Hindlimb muscle (tissue), 1 donor: ENCODE data around the gene COLEC12. TPM values are rescaled to one million over a fixed set of nuclear protein-coding genes. Genes with fewer than 3 reads are reported as not detected.

Experiments used
- DNase-seq: peaks from one replicate; pipeline ENCODE4 v3.0.0-alpha.2; 2013
- polyA plus RNA-seq: library from polyadenylated mRNA; unstranded; fragments of 120-200 nt; gene quantifications from one replicate; pipeline ENCODE4 v1.2.1, GENCODE V29; 2013; ENCODE audit not compliant: insufficient read length

COLEC12 gene
- polyA plus RNA-seq, 1 donor: 45.0 TPM

DNA sequence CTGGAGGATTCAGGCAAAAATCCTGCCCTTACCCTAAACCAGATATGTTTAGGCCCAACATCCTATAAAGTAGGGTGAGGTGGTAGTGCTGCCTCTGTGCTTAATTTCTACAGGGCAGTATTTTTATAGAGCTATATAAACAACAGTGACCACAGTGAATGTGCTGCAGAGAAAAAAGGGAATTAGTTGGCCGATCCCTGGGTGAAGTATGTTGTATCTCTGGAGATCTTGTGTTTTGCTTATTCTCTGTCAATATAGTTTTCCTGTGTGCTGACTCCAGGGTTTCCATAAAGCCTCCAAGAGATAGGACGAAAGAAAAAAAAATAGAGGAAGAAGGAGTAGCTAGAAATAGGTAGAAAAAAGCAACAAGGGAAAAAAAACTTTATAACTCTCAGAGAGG is 143.7 kb downstream of the COLEC12 start:
- DNase-seq: no peak

GRCh38 chr18:355678-356077 is 144.8 kb downstream of the COLEC12 start:
- no peak for DNase-seq

- DNase-seq: no peak
Measured at GRCh38 chr18:354471-354870, 146.0 kb downstream of the COLEC12 start.

- no peak for DNase-seq
Measured at GRCh38 chr18:354003-354402, 146.5 kb downstream of the COLEC12 start.

GRCh38 chr18:352438-352837 is 148.1 kb downstream of the COLEC12 start:
- no peak for DNase-seq

DNA sequence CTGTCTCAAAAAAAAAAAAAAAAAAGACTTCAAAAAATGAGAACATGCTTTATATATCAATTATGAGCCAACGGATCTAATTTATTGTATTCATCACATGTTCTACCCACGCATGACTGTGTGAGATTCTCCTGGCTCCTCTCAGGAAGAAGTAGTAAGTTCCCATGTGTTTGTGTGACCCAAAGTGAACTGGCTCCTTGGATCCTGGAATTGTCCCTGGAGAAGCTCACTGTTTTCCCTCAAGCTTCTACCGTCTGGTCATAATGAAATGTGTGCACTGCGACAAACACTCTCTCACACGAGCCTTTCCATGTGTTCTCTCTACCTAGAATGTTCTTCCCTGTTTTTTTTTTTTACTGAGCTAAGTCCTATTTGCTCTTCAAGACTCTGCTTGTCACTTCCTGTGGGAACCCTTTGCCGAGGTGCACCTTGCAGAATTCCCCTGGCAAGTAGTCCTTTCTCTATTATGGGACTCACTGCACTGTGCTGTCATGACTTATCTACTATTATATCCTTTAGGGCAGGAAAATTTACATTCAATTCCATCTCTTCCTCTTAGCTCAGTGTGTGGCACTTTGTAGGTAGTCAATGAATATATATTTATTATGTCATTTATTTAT is 149.4 kb downstream of the COLEC12 start:
- no peak for DNase-seq

GRCh38 chr18:346600-346999 is 153.9 kb downstream of the COLEC12 start:
- peak; percentile 51 for DNase-seq

- DNase-seq: no peak
Measured at GRCh38 chr18:341102-341501, 159.4 kb downstream of the COLEC12 start.

- no peak for DNase-seq
Measured at GRCh38 chr18:340044-340443, 160.5 kb downstream of the COLEC12 start.

GRCh38 chr18:339200-339599 is 161.3 kb downstream of the COLEC12 start:
- DNase-seq: no peak

GRCh38 chr18:336713-337112 is 163.8 kb downstream of the COLEC12 start:
- DNase-seq: no peak

- DNase-seq: no peak
Measured at GRCh38 chr18:335733-336132, 164.8 kb downstream of the COLEC12 start.

DNA sequence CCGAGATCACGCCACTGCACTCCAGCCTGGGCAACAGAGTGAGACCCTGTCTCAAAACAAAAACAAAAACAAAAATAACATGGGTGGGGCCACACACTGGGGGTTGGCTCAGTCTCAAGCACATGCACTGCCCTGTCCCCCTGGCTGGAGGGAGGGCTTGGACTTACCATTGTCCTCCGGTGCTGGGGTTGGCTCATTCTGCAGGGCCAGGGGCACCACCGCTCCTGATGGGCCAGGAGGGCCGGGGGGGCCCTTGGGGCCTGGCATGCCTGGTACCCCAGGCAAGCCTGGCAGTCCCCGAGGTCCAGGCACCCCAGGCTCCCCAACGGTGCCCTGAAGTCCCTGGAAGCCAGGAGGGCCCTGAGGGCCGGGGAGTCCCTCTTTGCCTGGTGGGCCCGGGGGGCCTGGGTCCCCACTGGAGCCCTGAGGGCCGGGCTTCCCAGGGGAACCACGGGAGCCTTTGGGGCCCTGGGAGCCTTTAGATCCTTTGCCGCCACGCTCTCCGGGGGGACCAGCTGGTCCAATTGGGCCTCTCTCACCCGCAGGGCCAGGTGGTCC is 165.8 kb downstream of the COLEC12 start:
- DNase-seq: no peak

DNA sequence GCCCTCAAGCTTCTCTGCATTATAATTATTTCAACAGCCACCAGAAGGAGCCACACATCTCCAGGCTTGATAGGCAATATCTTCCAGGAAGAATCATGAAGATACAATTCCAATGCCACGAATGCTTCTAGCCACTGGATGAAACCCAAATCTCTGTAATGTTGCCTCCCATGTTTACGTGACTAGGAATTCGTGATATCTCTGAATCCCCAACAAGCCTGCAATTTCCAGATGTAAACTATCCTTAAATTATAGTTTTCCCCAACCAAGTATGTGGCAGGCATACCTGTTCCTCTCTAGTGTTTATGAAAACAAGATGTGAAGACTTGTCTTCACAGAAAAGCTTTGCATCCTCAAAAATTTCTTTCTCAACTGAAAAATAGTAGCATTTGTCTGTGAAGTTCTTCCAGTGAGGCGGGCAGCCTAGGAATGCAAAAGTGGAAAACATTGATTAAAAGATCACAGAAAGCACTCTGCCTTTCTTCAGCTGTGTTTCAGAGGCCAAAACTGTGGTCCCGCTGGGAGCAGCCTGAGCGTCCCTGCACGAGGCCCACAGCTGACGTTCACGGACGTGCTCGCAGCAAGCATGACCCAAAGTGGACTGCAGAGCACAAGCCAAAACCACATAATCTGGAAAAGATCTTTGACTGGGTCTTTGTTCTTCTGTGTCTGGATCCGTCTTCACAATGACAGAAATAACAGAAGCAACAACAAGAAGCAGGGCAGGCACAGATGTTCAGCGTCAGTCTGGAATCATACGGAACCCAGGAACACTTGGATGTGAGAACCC is 167.6 kb downstream of the COLEC12 start:
- DNase-seq: peak; percentile 58

DNA sequence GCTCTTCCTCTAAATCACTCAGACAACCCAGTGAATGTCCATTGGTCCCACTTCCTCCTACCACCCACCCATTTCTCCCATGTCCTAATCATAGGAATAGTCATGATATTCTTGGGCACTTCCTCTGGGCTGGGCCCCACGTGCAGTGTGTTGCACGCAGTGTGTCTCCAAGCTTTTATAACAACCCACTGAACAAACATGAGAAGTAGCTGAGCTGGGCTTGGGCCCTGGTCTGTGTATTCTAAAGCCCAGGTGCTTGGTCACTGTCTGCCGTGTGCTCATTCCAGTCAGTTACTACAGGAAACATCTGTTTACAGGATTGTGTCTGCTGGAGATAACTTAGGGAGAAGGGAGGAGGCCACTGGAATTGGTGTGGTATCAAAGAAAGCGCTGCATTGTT is 168.5 kb downstream of the COLEC12 start:
- no peak for DNase-seq

DNA sequence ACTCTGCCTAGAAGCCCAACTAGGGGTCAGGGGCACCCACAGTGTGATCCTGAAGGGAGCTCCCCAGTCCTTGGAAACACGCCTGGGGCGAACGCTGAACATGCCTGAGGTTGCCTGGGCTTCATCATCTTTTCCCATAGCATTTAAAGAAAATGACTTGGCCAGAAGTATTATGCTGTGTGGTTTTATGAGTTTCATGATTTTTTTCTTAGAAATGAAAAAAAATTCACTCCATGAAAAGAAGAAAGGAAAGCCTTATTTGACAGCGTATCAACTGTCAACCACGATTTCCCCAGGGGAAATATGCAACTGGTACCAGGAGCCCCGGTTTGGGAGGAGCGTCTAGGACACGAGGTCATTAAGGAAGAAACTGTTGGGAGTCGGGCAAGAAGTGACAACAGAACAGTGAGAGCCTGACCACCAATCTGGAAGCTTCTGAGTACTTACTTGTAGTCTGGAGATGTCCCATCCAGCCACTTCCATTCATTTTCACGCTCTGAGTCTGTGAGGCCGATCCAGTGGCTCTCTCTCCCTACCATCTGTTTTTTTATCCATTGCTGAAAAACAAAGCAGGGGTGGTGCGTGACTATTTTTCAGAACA is 169.2 kb downstream of the COLEC12 start:
- no peak for DNase-seq

DNA sequence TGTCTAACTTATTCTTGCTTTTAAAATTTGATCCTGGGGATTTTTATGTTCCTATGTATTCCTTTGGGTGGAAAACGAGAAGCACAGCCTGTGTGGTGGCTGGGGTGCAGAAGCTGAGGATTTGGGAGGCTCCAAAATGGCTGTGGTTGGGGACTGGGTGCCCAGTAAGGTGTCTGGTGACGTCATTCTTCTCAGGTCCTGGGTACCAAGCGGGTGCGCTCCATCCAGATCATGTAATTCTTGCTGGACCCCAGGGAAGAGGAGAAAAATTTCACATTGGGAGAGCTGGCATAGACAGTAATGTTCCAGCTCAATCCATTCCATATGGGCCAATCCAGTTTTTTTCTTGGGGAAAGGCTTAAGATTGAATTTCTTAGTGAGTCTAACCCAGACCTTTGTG is 171.6 kb downstream of the COLEC12 start:
- DNase-seq: no peak

- no peak for DNase-seq
Measured at GRCh38 chr18:326846-327245, 173.7 kb downstream of the COLEC12 start.

- no peak for DNase-seq
Measured at GRCh38 chr18:323253-323622, 177.3 kb downstream of the COLEC12 start.

DNA sequence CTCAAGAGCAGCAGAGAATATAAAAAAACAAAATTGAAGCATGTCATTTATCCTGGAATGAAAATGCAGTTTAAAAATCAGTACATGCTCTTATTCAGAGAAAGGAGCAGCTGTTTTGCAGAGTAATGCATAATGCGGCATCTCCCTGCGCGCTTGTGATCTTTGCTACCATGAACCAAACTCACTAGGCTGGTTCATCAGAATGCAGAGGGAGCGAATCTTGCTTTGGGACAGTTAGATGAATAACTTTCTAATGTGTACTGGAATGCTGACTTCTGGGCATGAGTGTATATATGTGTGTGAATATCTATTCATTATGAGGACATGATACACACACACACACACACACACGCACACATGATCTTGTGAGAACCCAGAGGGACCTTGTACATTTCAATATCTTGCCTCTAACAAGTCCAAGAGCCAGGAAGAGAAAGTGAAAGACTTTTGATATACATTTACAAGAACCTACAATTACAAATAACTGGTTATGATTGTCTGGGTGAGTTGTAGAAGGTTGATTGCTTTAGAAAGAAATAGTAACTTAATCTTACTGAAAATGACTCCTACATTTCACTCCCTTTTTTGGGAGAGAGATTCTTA is 178.5 kb downstream of the COLEC12 start:
- no peak for DNase-seq

- no peak for DNase-seq
Measured at GRCh38 chr18:320155-320554, 180.3 kb downstream of the COLEC12 start.

DNA sequence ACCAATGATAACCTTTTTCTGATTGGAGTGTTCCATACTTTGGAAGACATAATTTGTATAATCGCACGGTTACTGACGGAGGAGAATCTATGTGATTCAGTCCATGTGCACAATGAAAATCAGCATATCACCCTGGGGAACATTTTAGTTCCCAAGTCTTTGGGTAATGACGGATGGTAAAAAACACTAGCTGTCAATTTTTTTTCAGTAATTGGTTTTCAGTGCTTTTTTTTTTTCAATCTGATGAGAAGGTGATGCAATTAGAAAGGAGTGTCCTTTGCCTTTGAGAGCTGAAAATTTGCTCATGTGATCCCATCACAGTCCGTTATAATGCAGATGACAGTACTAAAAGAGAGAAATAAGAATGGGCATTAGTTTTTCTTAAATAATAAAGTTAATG is 180.8 kb downstream of the COLEC12 start:
- no peak for DNase-seq

DNA sequence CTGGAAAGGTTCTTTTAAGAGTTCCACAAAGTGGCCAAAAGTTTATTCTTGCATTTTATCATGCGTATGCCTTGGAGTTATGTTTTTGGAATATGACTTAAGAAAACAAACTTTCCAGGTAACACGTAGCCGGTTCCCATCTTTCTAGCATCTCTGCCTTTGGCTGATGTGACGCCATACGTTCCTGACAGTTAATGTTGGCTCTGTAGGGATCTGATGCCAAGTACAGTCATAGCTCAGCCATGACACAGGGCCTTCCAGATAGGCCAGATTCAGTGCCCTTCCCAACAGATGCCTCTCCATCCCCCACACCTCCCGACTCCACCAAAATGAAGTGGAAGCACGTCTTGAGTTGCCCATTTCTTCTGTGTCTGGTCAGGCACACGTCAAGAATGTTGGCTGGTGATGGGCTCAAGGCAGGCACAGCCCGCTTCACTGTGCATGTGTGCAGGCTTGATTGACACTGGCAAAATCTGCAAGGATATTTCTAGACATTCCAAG is 181.7 kb downstream of the COLEC12 start:
- DNase-seq: no peak
